ENCODE measurements around the gene ATP8B4. TPM values are rescaled to one million over a fixed set of nuclear protein-coding genes. Genes with fewer than 3 reads are reported as not detected.

Gene ATP8B4
- total RNA-seq, 4 donors from 2014 or later = 2.0 to 9.8 (median 9.2) TPM

DNA sequence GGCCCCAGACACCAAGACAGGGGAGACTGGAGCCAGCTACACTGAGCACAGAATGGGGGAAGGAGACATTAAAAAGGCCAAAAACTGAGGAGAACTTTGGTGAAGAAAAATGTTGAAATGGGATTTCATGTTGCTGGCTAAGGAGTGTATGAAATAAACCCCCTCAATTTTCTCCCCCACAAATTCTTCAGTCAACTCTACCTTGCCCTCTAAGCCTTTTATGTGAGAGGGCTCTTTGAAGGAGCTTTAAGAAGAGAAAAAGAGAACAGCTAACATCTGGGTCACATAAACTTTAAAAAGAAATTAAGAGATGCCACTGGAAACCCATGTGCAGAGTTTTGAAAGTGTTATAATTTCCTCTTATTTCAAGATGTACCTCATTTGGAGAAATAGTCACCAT lies 88.6 kb downstream of the ATP8B4 start:
- Histone ChIP-seq H3K4me1 (no peaks in the 10 kb centered on the region), H3K27ac (no peak overlapping the region), H3K4me3 (no peak overlapping the region), H3K9me3 (no peaks in the 10 kb centered on the region), H3K36me3 (no peaks in the 10 kb centered on the region), H3K27me3 (no peaks in the 10 kb centered on the region)
- TF ChIP-seq POLR2A (IDR thresholded peaks at IDR 0.05) = no peak
- TF ChIP-seq EP300 (IDR thresholded peaks at IDR 0.05) = no peak
- TF ChIP-seq, protein P1, sequence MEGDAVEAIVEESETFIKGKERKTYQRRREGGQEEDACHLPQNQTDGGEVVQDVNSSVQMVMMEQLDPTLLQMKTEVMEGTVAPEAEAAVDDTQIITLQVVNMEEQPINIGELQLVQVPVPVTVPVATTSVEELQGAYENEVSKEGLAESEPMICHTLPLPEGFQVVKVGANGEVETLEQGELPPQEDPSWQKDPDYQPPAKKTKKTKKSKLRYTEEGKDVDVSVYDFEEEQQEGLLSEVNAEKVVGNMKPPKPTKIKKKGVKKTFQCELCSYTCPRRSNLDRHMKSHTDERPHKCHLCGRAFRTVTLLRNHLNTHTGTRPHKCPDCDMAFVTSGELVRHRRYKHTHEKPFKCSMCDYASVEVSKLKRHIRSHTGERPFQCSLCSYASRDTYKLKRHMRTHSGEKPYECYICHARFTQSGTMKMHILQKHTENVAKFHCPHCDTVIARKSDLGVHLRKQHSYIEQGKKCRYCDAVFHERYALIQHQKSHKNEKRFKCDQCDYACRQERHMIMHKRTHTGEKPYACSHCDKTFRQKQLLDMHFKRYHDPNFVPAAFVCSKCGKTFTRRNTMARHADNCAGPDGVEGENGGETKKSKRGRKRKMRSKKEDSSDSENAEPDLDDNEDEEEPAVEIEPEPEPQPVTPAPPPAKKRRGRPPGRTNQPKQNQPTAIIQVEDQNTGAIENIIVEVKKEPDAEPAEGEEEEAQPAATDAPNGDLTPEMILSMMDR (IDR thresholded peaks at IDR 0.05) = no peak
- no peak for TF ChIP-seq POLR2AphosphoS5 (IDR thresholded peaks at IDR 0.05)
- ATAC-seq = no peak

DNA sequence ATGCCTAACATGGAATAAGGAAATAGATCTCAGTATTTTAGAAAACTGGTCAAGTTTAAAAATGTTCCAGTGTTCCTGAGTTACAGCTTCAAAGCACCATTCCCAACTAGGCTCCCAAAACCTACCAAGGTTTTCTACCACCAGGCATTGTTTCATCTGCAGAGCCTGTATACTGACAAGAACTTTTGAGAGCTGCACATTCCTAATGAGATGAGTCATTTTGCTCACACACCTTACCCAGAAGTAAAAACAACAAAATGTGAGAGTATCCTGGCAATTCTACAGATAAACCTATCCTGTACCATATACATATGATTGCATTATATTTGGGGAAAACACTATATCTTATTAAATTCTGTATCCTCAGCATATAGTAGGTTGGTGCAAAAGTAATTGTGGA lies 90.7 kb downstream of the ATP8B4 start:
- H3K4me1 ChIP-seq = peaks cover 0 to 17% (median 0%) of the 10 kb centered on the region in 3 donors
- no peak overlapping the region for H3K4me3 ChIP-seq
- no peaks in the 10 kb centered on the region for H3K27me3 ChIP-seq
- no peak overlapping the region for H3K27ac ChIP-seq
- TF ChIP-seq, protein P1 (IDR thresholded peaks at IDR 0.05) = no peak
- TF ChIP-seq POLR2A (IDR thresholded peaks at IDR 0.05) (no peak), EP300 (IDR thresholded peaks at IDR 0.05) (no peak), POLR2AphosphoS5 (IDR thresholded peaks at IDR 0.05) (no peak)
- H3K9me3 ChIP-seq = no peaks in the 10 kb centered on the region
- ATAC-seq = no peak
- H3K36me3 ChIP-seq = no peaks in the 10 kb centered on the region

DNA sequence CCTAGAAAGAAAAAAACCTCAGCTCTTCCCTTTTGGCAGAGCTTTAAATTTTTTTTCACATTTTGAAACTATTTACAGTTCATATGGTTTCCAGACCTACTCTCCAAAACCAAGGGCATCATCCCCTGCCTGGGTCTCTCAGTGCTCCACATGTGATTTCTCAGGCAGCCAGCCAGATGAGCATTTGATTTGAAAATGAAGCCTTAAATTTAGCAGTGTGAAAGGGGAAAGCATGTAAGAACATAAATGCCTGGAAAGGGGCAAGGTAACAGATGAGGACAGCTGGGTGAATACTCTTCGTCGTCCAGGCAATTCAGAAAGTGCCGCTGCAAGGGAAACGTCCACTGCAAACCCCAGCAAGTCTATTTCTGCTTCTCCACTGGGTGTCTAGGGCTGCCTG lies 94.8 kb downstream of the ATP8B4 start:
- Histone ChIP-seq H3K27ac (peak overlapping the region in 2 of 4 donors; percentile 21 to 46), H3K4me1 (peaks cover 0 to 26% (median 0%) of the 10 kb centered on the region in 3 donors), H3K9me3 (no peaks in the 10 kb centered on the region), H3K36me3 (no peaks in the 10 kb centered on the region), H3K4me3 (no peak overlapping the region), H3K27me3 (no peaks in the 10 kb centered on the region)
- ATAC-seq = no peak
- 0% methylated on average over 3 to 4 of the region's 4 CpGs for WGBS, 2 donors (ENCODE audit: low coverage in 1 of 2)
- TF ChIP-seq EP300 (IDR thresholded peaks at IDR 0.05) = no peak
- TF ChIP-seq POLR2A (IDR thresholded peaks at IDR 0.05) = no peak
- TF ChIP-seq POLR2AphosphoS5 (IDR thresholded peaks at IDR 0.05) = no peak
- TF ChIP-seq, protein P1 (IDR thresholded peaks at IDR 0.05) = no peak

- Histone ChIP-seq H3K27ac (no peak overlapping the region), H3K27me3 (no peaks in the 10 kb centered on the region), H3K9me3 (no peaks in the 10 kb centered on the region), H3K36me3 (no peaks in the 10 kb centered on the region), H3K4me3 (no peak overlapping the region), H3K4me1 (peaks cover 0 to 29% (median 0%) of the 10 kb centered on the region in 3 donors)
- no peak for ATAC-seq
- TF ChIP-seq EP300 (IDR thresholded peaks at IDR 0.05) (no peak), POLR2A (IDR thresholded peaks at IDR 0.05) (no peak), POLR2AphosphoS5 (IDR thresholded peaks at IDR 0.05) (no peak)
- TF ChIP-seq, protein P1 (IDR thresholded peaks at IDR 0.05) = no peak
- 80 to 85% methylated on average over 5 of the region's 5 CpGs for WGBS, 2 donors (ENCODE audit: low coverage in 1 of 2)
Observed at GRCh38 chr15:50018491-50018890, 100.5 kb downstream of the ATP8B4 start.

DNA sequence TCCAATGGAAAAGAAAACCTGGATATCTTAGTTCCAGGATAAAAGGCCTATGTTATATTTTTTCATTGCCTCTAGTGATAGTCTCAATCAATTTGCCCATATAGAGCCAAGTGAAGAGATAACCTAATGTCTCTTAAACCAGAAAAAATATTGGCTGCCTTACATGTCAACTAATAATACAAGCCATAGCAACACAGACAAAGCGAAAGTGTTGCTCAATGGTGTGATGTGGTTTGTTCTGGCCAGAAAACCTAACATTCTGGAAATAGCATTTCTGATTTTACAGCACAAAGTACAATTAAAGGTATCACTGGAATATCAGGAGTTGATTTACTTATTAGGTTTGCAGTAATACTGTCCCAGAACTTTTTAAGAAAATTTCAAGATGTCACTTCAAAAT lies 101.5 kb downstream of the ATP8B4 start:
- Histone ChIP-seq H3K27me3 (no peaks in the 10 kb centered on the region), H3K27ac (peak overlapping the region in 1 of 4 donors; percentile 41), H3K9me3 (no peaks in the 10 kb centered on the region), H3K36me3 (no peaks in the 10 kb centered on the region), H3K4me1 (peaks cover 0 to 22% (median 0%) of the 10 kb centered on the region in 3 donors), H3K4me3 (no peak overlapping the region)
- 50% methylated on average over 1 of the region's 1 CpG for WGBS, 2 donors (ENCODE audit: low coverage in 1 of 2)
- peak; percentile 66 for ATAC-seq
- TF ChIP-seq, protein P1 (IDR thresholded peaks at IDR 0.05) = no peak
- TF ChIP-seq POLR2A (IDR thresholded peaks at IDR 0.05) (no peak), POLR2AphosphoS5 (IDR thresholded peaks at IDR 0.05) (no peak), EP300 (IDR thresholded peaks at IDR 0.05) (no peak)
